Measurements from ENCODE around the gene NTN1. TPM values are rescaled to one million over a fixed set of nuclear protein-coding genes. Genes with fewer than 3 reads are reported as not detected.

Gene NTN1
- total RNA-seq, 2 experiments from 2014 or later, result 0.31 to 0.47 TPM

DNA sequence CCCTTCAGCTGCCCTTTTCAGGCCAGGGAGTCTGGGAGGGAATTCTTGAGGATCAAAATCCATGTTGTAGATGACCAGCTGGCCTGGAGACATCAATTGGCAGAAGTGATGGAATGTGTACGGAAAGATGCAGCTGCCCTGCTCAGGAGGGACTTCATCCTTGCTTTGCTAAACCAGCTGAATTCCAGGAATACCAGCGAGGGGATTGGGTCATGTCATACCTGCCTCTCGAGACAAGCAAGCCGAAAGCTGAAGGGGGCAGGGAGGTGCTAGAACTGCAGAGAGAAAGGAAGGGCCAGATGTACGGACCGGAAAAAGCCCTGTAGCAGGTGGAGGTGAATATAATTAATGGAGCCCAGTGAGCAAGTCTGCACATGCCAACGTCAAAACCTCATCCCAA is 25.6 kb upstream of the NTN1 start:
- no peak for DNase-seq
- H3K36me3 Mint-ChIP-seq (ENCODE audit: low read depth), result no peaks in the 10 kb centered on the region
- H3K9me3 Mint-ChIP-seq, result no peaks in the 10 kb centered on the region
- intact Hi-C loops (cut with micrococcal nuclease), result loop anchor here (2.0 to 10.0 kb wide), 6 partner anchors 101 to 581 kb away; no protein-coding TSS in a partner anchor
- peaks cover 4% of the 10 kb centered on the region for H3K27me3 Mint-ChIP-seq (ENCODE audit: low read depth)
- CTCF ChIA-PET, result interaction anchor here (0.6 to 1.9 kb wide), 10 partner anchors 9 to 529 kb away, joined by 3 to 6 read pairs (median 3); no protein-coding TSS in a partner anchor
- peaks cover 5% of the 10 kb centered on the region for H3K4me1 Mint-ChIP-seq (ENCODE audit: low read depth)
- no peak overlapping the region for H3K27ac Mint-ChIP-seq
- H3K4me3 Mint-ChIP-seq, result no peak overlapping the region

DNA sequence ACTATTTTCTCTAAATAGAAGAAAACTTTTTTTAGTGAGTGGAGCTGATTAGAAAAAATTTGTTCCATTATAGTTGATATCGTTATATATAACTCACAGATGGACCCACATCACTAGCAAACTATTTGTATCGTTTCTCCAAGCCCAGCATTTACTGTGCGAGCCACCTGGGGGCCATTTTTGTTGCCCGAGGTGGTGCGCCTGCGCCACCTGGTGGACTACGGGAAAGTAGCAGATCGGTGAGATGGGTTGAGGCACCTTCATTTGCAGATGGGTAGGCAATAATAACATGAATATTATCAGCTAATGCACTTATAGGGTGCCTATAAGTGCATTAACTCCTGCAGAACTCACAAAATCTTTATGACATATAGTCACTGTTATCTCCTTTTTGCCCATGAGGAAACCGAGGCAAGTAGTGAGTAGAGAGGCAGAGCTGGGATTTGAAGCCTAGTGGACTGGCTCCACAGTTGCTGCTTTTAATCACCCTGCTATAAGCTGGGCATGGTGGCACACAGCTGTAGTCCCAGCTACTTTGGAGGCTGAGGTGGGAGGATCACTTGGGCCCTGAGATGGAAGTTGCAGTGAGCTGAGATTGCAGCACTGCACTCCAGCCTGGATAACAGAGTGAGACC is 23.2 kb upstream of the NTN1 start:
- Mint-ChIP-seq H3K27ac (no peak overlapping the region), H3K9me3 (no peaks in the 10 kb centered on the region), H3K36me3 (ENCODE audit: low read depth) (no peaks in the 10 kb centered on the region), H3K27me3 (ENCODE audit: low read depth) (peaks cover 16% of the 10 kb centered on the region), H3K4me3 (no peak overlapping the region), H3K4me1 (ENCODE audit: low read depth) (peaks cover 5% of the 10 kb centered on the region)
- intact Hi-C loops (cut with micrococcal nuclease), result loop anchor here (1.0 to 10.0 kb wide), 6 partner anchors 103 to 583 kb away; no protein-coding TSS in a partner anchor
- CTCF ChIA-PET, result interaction anchor here (0.5 to 2.3 kb wide), 41 partner anchors 10 to 557 kb away, joined by 3 to 20 read pairs (median 4); partner anchors contain the start of genes MFSD6L and NTN1
- DNase-seq, result peak; percentile 85

DNA sequence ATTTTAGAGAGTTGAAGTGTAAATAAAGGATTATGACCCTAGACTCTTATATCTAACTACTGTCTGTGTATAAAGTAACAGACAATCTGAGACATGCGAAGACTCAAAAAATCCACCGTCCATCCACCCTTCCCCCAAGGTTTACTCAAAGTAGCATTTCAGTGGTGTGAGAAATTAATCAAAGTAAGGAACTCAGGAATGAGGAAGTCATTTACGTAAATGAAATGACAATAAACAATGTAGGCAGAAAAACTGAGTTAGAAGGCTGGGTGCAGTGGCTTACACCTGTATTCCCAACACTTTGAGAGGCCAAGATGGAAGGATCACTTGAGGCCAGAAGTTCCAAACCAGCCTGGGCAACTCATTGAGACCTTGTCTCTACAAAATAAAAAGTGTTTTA is 19.8 kb upstream of the NTN1 start:
- H3K4me3 Mint-ChIP-seq, result no peak overlapping the region

DNA sequence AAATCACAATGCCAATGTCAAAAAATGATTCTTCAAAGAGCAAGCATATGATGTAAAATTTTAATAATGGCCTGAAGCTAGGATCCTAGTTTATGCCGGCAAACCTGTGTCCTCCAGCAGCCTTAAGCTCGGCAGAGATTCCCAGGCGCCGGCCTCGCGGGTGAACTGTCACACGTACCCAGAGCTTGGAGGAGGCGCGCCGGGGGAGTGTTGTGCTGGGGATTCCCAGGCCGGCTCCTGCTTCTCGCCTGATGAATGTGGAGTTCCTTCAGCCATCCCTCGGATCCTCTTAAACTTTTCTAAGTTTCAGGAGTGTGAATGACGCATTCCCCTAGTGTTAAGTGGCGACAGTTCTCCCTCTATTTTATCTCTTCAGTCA is 19.1 kb upstream of the NTN1 start:
- CTCF ChIA-PET, result interaction anchor here (1.2 to 1.7 kb wide), 4 partner anchors 17 to 256 kb away, joined by 3 to 6 read pairs (median 4); no protein-coding TSS in a partner anchor
- Mint-ChIP-seq H3K36me3 (ENCODE audit: low read depth) (no peaks in the 10 kb centered on the region), H3K27ac (no peak overlapping the region), H3K9me3 (no peaks in the 10 kb centered on the region), H3K27me3 (ENCODE audit: low read depth) (peaks cover 46% of the 10 kb centered on the region), H3K4me1 (ENCODE audit: low read depth) (peaks cover 6% of the 10 kb centered on the region), H3K4me3 (peak overlapping the region; percentile 52)
- intact Hi-C loops (cut with micrococcal nuclease), result no loop called here
- DNase-seq, result peak; percentile 14

More for the DNA sequence above, 19.8 kb upstream of the NTN1 start:
- DNase-seq, result no peak
- Mint-ChIP-seq H3K9me3 (no peaks in the 10 kb centered on the region), H3K4me1 (ENCODE audit: low read depth) (peaks cover 6% of the 10 kb centered on the region), H3K27ac (no peak overlapping the region), H3K27me3 (ENCODE audit: low read depth) (peaks cover 42% of the 10 kb centered on the region), H3K36me3 (ENCODE audit: low read depth) (no peaks in the 10 kb centered on the region)
- intact Hi-C loops (cut with micrococcal nuclease), result no loop called here
- CTCF ChIA-PET, result interaction anchor here (1.2 to 1.7 kb wide), 3 partner anchors 16 to 256 kb away, joined by 3 to 6 read pairs (median 5); no protein-coding TSS in a partner anchor

DNA sequence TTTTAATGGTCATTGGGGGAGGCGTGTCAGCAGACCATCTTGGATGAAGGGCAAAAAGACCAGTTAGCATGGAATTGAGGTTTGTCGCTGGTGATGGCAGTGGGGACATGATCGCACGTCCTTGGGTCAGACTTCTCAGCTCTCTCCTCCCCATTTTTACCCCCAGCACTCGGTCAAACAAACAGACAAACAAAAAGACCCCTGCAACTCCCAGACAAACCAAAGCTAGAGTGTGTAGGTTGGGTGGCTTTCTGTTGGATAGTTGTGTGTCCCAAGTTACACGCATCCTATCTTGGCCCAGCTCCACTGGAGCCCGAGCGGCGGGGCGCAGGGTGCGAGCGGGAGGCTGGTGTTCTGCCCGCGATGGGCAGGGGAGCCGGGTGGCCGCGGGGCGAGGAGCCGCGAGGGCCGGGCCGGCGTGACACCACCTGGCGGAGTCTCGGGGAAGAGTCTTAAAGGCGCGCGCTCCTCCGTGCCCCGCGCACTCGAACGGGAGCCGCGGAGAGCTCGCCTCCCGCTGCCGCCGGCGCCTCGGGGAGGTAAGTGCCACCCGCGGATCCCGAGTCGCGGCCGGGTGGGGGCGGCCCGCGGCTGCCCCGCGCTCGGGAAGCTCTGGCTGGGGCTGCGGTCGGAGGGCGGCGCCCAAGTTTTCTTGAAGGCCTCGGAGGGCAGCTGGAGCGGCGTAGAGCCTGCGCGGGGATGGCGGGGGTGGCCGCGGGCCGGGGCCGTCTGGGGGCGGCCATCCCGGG is 18.5 kb upstream of the NTN1 start:
- no peaks in the 10 kb centered on the region for H3K9me3 Mint-ChIP-seq
- DNase-seq, result peak; percentile 37
- CTCF ChIA-PET, result interaction anchor here (0.6 to 1.7 kb wide), 6 partner anchors 17 to 517 kb away, joined by 3 to 6 read pairs (median 4); no protein-coding TSS in a partner anchor
- peaks cover 47% of the 10 kb centered on the region for H3K27me3 Mint-ChIP-seq (ENCODE audit: low read depth)
- peaks cover 6% of the 10 kb centered on the region for H3K4me1 Mint-ChIP-seq (ENCODE audit: low read depth)
- intact Hi-C loops (cut with micrococcal nuclease), result no loop called here
- no peak overlapping the region for H3K27ac Mint-ChIP-seq
- no peaks in the 10 kb centered on the region for H3K36me3 Mint-ChIP-seq (ENCODE audit: low read depth)
- H3K4me3 Mint-ChIP-seq, result peak overlapping the region; percentile 52

DNA sequence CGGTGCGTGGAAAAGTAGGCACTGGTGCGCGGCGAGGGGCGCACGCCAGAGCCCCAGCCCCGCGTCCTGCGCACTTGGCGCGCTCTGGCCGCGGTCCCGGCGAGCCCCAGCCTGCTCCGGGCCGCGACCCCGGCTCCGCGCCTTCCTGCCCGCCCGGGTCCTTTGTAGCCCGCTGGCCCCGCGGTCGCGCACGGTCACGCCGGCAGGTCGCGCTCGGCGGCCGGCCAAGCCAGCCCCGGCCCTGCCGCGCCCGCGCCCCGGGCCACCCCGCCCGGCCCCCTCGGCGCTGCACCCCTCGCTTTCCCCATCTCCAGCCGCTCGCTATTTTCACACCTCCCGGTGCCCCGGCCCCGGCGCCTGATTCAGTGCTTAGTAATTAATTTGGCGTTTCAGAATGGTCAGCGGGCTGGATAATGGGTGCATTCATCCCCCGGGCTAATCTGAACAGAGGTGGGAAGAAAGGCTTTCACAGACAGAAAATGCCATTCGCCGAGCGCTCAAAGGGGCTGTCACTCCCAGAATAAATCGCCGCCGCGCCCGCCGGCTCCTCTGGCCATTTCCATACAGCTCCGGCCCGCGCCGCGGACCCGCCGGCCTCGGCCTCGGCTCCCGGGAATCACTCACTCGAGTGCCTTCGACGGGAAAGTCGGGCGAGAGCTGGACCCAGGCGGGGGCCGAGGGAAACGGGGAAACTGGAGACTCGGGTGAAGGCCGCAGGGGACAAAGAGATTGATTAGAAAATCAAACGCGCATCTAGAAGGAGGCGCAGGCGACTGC is 17.8 kb upstream of the NTN1 start:
- DNase-seq, result no peak
- H3K27ac Mint-ChIP-seq, result no peak overlapping the region
- CTCF ChIA-PET, result interaction anchor here (1.1 to 1.7 kb wide), 3 partner anchors 19 to 517 kb away, joined by 3 to 5 read pairs (median 3); no protein-coding TSS in a partner anchor
- peaks cover 47% of the 10 kb centered on the region for H3K27me3 Mint-ChIP-seq (ENCODE audit: low read depth)
- no peak overlapping the region for H3K4me3 Mint-ChIP-seq
- no peaks in the 10 kb centered on the region for H3K36me3 Mint-ChIP-seq (ENCODE audit: low read depth)
- peaks cover 6% of the 10 kb centered on the region for H3K4me1 Mint-ChIP-seq (ENCODE audit: low read depth)
- intact Hi-C loops (cut with micrococcal nuclease), result no loop called here
- no peaks in the 10 kb centered on the region for H3K9me3 Mint-ChIP-seq

DNA sequence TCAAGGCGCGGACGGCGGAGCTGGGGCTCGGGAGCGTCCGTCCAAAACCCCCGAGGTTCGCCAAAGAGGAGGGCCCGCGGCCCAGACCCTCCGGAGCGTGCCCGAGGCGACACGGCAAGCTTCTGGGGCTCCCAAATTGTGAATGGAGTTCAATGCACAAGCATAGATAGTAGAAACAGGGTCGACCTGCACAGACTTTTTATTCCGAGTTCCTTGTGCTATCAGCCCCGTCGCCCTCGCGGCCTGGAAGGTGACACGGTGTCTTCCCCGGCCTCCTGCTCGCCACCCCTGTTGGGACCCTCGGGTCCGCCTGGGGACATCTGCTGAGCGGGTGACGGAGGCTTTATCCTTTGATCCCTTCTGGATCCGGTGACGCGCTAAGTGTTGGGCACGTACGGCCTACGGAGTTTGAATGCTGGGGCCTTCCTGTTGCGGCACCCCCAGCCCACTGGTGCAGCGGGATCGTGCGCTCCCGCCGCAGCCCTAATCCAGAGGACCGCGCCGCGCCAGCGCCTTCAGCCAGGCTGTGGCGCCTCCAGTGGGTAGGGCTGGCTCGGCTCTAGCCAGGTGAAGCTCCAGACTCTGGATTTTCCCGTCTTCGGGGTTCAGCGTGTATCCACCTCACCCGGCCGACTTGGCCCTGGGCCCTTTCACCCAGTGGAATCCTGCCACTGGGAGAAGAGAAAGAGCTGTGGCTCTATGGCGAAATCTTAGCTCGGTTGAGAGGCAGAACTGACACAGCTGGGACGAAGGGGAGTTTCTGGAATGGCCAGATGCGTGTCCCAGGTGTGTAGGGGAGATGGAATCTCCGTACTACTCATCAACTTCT is 17.0 kb upstream of the NTN1 start:
- peaks cover 50% of the 10 kb centered on the region for H3K27me3 Mint-ChIP-seq (ENCODE audit: low read depth)
- intact Hi-C loops (cut with micrococcal nuclease), result no loop called here
- no peaks in the 10 kb centered on the region for H3K9me3 Mint-ChIP-seq
- peak overlapping the region; percentile 24 for H3K4me3 Mint-ChIP-seq
- DNase-seq, result no peak
- CTCF ChIA-PET, result interaction anchor here (0.5 to 1.4 kb wide), 4 partner anchors 9 to 450 kb away, joined by 3 to 5 read pairs (median 4); no protein-coding TSS in a partner anchor
- peaks cover 6% of the 10 kb centered on the region for H3K4me1 Mint-ChIP-seq (ENCODE audit: low read depth)
- no peak overlapping the region for H3K27ac Mint-ChIP-seq
- no peaks in the 10 kb centered on the region for H3K36me3 Mint-ChIP-seq (ENCODE audit: low read depth)

DNA sequence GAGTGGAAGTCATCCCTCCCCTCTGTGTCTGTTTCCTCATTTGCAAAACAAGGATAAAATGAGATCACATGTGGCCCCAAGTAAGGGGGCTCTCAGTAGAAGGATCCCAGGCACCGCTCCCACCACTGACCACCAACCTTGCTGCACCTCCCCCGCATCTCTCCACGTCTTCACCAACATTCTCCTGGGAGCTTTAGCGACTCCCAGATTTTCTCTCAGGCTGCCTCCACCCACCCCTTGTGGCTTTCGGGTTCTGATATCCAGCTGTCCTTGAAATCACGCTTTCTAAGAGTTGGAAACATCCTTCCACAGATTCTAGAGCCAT is 16.4 kb upstream of the NTN1 start:
- intact Hi-C loops (cut with micrococcal nuclease), result no loop called here
- CTCF ChIA-PET, result interaction anchor here (0.5 to 1.4 kb wide), 4 partner anchors 10 to 450 kb away, joined by 3 to 5 read pairs (median 4); no protein-coding TSS in a partner anchor
- Mint-ChIP-seq H3K4me3 (no peak overlapping the region), H3K36me3 (ENCODE audit: low read depth) (no peaks in the 10 kb centered on the region), H3K9me3 (no peaks in the 10 kb centered on the region), H3K27me3 (ENCODE audit: low read depth) (peaks cover 52% of the 10 kb centered on the region), H3K4me1 (ENCODE audit: low read depth) (peaks cover 6% of the 10 kb centered on the region), H3K27ac (no peak overlapping the region)
- DNase-seq, result no peak

DNA sequence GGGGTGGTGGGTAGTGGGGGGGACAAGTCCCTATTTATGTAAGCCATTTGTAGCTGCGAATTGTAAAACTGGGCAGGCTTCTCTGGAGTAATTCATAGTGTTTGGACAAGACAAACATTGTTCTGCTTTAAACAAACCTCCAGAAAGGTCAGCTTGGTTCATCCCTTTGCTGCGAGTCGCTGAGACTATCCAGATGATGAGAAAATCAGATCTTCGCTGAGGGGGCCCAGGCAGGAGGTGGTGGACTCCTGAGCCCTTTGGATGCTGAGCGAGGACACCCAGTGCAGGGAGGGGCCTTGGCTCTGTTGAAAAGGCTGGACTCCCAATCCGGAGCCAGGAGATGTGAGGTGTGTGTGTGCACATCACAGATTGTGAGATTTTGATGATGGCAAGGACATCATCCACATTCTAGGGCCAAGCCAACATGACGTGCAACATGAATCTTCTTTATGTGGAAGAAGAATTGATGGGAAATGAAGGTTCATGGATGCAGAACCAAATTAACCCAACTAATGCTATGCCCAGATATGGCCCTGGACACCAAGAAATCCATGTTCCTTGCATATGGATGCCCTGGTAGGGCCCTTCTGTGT is 15.0 kb upstream of the NTN1 start:
- H3K9me3 Mint-ChIP-seq, result no peaks in the 10 kb centered on the region
- CTCF ChIA-PET, result no interaction called here

DNA sequence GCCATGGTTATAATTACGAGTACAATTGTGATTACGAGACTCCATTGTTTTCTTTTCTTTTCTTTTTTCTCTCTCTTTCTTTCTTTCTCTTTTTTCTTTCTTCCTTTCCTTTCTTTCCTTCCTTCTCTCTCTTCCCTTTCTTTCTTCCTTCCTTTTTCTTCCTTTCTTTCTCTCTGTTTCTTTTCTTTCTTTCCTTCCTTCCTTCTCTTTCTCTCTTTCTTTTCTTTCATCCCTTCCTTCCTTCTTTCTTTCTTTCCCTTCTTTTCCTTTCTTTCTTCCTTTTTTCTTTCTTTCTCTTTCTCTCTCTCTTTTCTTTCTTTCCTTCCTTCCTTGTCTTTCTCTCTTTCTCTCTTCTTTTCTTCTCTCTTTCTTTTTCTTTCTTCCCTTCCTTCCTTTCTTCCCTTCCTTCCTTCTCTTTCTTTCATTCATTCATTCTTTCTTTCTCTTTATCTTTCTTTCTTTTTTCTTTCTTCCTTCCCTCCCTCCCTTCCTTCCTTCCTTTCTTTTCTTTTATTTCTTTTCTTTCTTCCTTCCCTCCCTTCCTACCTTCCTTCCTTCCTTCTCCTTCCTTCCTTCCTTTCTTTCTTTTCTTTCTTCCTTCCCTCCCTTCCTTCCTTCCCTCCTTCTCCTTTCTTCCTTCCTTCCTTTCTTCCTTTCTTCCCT is 14.1 kb upstream of the NTN1 start:
- no peak for DNase-seq
- CTCF ChIA-PET, result no interaction called here
- Mint-ChIP-seq H3K9me3 (no peaks in the 10 kb centered on the region), H3K4me3 (no peak overlapping the region), H3K27ac (no peak overlapping the region), H3K27me3 (ENCODE audit: low read depth) (peaks cover 51% of the 10 kb centered on the region), H3K4me1 (ENCODE audit: low read depth) (peaks cover 6% of the 10 kb centered on the region), H3K36me3 (ENCODE audit: low read depth) (no peaks in the 10 kb centered on the region)
- intact Hi-C loops (cut with micrococcal nuclease), result no loop called here

More for the DNA sequence above, 15.0 kb upstream of the NTN1 start:
- no peak for DNase-seq
- intact Hi-C loops (cut with micrococcal nuclease), result no loop called here
- Mint-ChIP-seq H3K36me3 (ENCODE audit: low read depth) (no peaks in the 10 kb centered on the region), H3K27me3 (ENCODE audit: low read depth) (peaks cover 57% of the 10 kb centered on the region), H3K27ac (no peak overlapping the region), H3K4me3 (no peak overlapping the region), H3K4me1 (ENCODE audit: low read depth) (peaks cover 6% of the 10 kb centered on the region)

DNA sequence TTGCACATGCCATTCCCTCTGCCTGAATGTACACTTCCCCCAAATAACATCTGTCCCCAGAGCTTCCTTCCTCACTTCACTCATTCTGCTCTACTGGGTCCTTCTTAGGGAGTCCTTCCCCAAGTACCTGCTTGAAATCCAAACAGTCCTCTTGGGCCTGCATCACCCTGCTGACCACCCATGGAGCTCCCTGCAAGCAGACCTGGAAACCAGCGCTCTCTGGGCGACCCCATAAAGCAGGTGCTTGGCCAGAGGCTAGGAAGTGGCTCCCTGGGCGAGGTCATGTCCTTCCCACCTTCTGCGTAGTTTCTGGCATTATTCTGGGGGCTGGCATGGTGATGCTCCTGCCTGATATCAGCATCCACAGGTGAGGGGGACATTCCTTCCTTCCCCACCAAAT is 12.2 kb upstream of the NTN1 start:
- peaks cover 51% of the 10 kb centered on the region for H3K27me3 Mint-ChIP-seq (ENCODE audit: low read depth)
- H3K27ac Mint-ChIP-seq, result no peak overlapping the region
- no peak for DNase-seq
- H3K4me3 Mint-ChIP-seq, result no peak overlapping the region
- H3K9me3 Mint-ChIP-seq, result no peaks in the 10 kb centered on the region
- H3K4me1 Mint-ChIP-seq (ENCODE audit: low read depth), result peaks cover 2% of the 10 kb centered on the region
- CTCF ChIA-PET, result interaction anchor here (1.5 kb wide), 1 partner anchor 11 kb away, joined by 8 read pairs; no protein-coding TSS in a partner anchor
- no peaks in the 10 kb centered on the region for H3K36me3 Mint-ChIP-seq (ENCODE audit: low read depth)
- intact Hi-C loops (cut with micrococcal nuclease), result no loop called here

All from activated naive CD4-positive, alpha-beta T cell treated with anti-CD3 and anti-CD28 coated beads for 36 hours (primary cell).